HEK293 (cell line): ENCODE measurements around the gene EEF2K.

ENCODE experiments used
- CTCF ChIA-PET: fragments of 350-600 bp; formaldehyde crosslinking; extraction: SDS; loops from one replicate; lab custom pipeline; 2021; ENCODE audit warnings: antibody characterized with exemption; lab: Yijun Ruan, JAX
- POLR2A ChIA-PET: fragments of 300-600 bp; formaldehyde crosslinking; extraction: SDS; loops from one replicate; lab custom pipeline; 2020; ENCODE audit warnings: antibody characterized with exemption, inconsistent platforms; lab: Yijun Ruan, JAX
- H3K27ac ChIP-seq: fragments of 200-500 bp; sonication (Bioruptor generic); 2 replicates; pipeline ENCODE4 v1.5.1; 2014; ENCODE audit warnings: low read depth, low read length, control low read depth, inconsistent platforms; ENCODE audit errors: extremely low read depth
- H3K36me3 ChIP-seq, 2 experiments: fragments of 200-500 bp in 1 of 2; sonication (Bioruptor generic) in 1 of 2; 1 replicate in 1 of 2; 2 replicates in 1 of 2; pipeline ENCODE4 v1.5.1; 2014 to 2017; ENCODE audit warnings: inconsistent platforms in 2 of 2, low read length in 2 of 2; ENCODE audit not compliant: control insufficient read depth in 2 of 2, insufficient read depth in 1 of 2
- H3K4me1 ChIP-seq: fragments of 200-500 bp; sonication (Bioruptor generic); 2 replicates; pipeline ENCODE4 v1.5.1; 2014; ENCODE audit warnings: mild to moderate bottlenecking, low read length, inconsistent platforms; ENCODE audit not compliant: control insufficient read depth, insufficient read depth
- H3K4me3 ChIP-seq: 2 replicates; pipeline ENCODE4 v1.5.1; 2011; ENCODE audit warnings: low read depth, mild to moderate bottlenecking, control low read depth, low read length, moderate library complexity
- H3K9me3 ChIP-seq: fragments of 200-500 bp; sonication (Bioruptor generic); 2 replicates; pipeline ENCODE4 v1.5.1; 2014; ENCODE audit warnings: low read depth, low read length, inconsistent platforms; ENCODE audit not compliant: control insufficient read depth, insufficient read depth
- GLI4 ChIP-seq: fragments of 450-650 bp; formaldehyde crosslinking; IDR thresholded peaks from 2 replicates; pipeline ENCODE4 v1.5.1; 2016; ENCODE audit warnings: missing biosample characterization, missing genetic modification characterization
- HOXA7 ChIP-seq: sonication (generic); formaldehyde crosslinking; IDR thresholded peaks from 2 replicates; pipeline ENCODE4 v1.8.1; 2022; ENCODE audit warnings: missing genetic modification reagents, borderline replicate concordance
- HOXD13 ChIP-seq: sonication (generic); formaldehyde crosslinking; IDR thresholded peaks from 2 replicates; pipeline ENCODE4 v1.8.0; 2022; ENCODE audit warnings: missing genetic modification reagents, borderline replicate concordance
- IKZF3 ChIP-seq: fragments of 450-650 bp; IDR thresholded peaks from 2 replicates; pipeline ENCODE4 v1.5.0; 2018; ENCODE audit warnings: missing biosample characterization, mild to moderate bottlenecking, missing genetic modification characterization, moderate library complexity
- KLF8 ChIP-seq: fragments of 450-650 bp; formaldehyde crosslinking; IDR thresholded peaks from 2 replicates; pipeline ENCODE4 v1.5.1; 2016; ENCODE audit warnings: missing biosample characterization, missing genetic modification characterization
- KLF9 ChIP-seq: fragments of 450-650 bp; formaldehyde crosslinking; IDR thresholded peaks from 2 replicates; pipeline ENCODE4 v1.5.1; 2016; ENCODE audit warnings: missing biosample characterization, missing genetic modification characterization, low read depth
- YY1 ChIP-seq: fragments of 450-650 bp; formaldehyde crosslinking; IDR thresholded peaks from 2 replicates; pipeline ENCODE4 v1.5.1; 2018; ENCODE audit warnings: missing biosample characterization, missing genetic modification characterization
- ZBTB21 ChIP-seq: fragments of 450-650 bp; formaldehyde crosslinking; IDR thresholded peaks from 2 replicates; pipeline ENCODE4 v1.5.1; 2017; ENCODE audit warnings: missing biosample characterization, missing genetic modification characterization
- ZBTB48 ChIP-seq: fragments of 450-650 bp; formaldehyde crosslinking; IDR thresholded peaks from 2 replicates; pipeline ENCODE4 v1.5.1; 2016; ENCODE audit warnings: missing biosample characterization, missing genetic modification characterization
- ZEB2 ChIP-seq: fragments of 450-650 bp; formaldehyde crosslinking; IDR thresholded peaks from 2 replicates; pipeline ENCODE4 v1.5.1; 2016; ENCODE audit warnings: missing biosample characterization, missing genetic modification characterization
- ZFHX2 ChIP-seq: fragments of 450-650 bp; formaldehyde crosslinking; conservative IDR thresholded peaks from 2 replicates; pipeline ENCODE4 v1.5.1; 2016; ENCODE audit warnings: missing biosample characterization, missing genetic modification characterization
- ZNF121 ChIP-seq: fragments of 450-650 bp; formaldehyde crosslinking; IDR thresholded peaks from 2 replicates; pipeline ENCODE4 v1.5.1; 2016; ENCODE audit warnings: missing biosample characterization, missing genetic modification characterization
- ZNF133 ChIP-seq: fragments of 450-650 bp; formaldehyde crosslinking; IDR thresholded peaks from 2 replicates; pipeline ENCODE4 v1.5.1; 2016; ENCODE audit warnings: missing biosample characterization, missing genetic modification characterization
- ZNF19 ChIP-seq: fragments of 450-650 bp; formaldehyde crosslinking; IDR thresholded peaks from 2 replicates; pipeline ENCODE4; 2016; ENCODE audit warnings: missing biosample characterization, missing genetic modification characterization, low read depth
- ZNF239 ChIP-seq: fragments of 450-650 bp; formaldehyde crosslinking; IDR thresholded peaks from 2 replicates; pipeline ENCODE4 v1.5.1; 2016; ENCODE audit warnings: missing biosample characterization, missing genetic modification characterization
- ZNF335 ChIP-seq: fragments of 450-650 bp; formaldehyde crosslinking; conservative IDR thresholded peaks from 2 replicates; pipeline ENCODE4 v1.5.1; 2016; ENCODE audit warnings: missing biosample characterization, missing genetic modification characterization
- ZNF341 ChIP-seq: fragments of 450-650 bp; formaldehyde crosslinking; IDR thresholded peaks from 2 replicates; pipeline ENCODE4; 2016; ENCODE audit warnings: low read depth, missing biosample characterization, missing genetic modification characterization
- ZNF423 ChIP-seq: fragments of 450-650 bp; formaldehyde crosslinking; IDR thresholded peaks from 2 replicates; pipeline ENCODE4 v1.5.1; 2016; ENCODE audit warnings: missing biosample characterization, missing genetic modification characterization
- ZNF473 ChIP-seq: fragments of 450-650 bp; formaldehyde crosslinking; IDR thresholded peaks from 2 replicates; pipeline ENCODE4 v1.5.1; 2017; ENCODE audit warnings: missing biosample characterization, missing genetic modification characterization
- ZNF610 ChIP-seq: fragments of 450-650 bp; formaldehyde crosslinking; IDR thresholded peaks from 2 replicates; pipeline ENCODE4 v1.5.1; 2016; ENCODE audit warnings: missing biosample characterization, missing genetic modification characterization, borderline replicate concordance
- ZNF670 ChIP-seq: fragments of 450-650 bp; formaldehyde crosslinking; IDR thresholded peaks from 2 replicates; pipeline ENCODE4 v1.5.1; 2016; ENCODE audit warnings: missing biosample characterization, missing genetic modification characterization, low read depth
- ZNF701 ChIP-seq: fragments of 450-650 bp; formaldehyde crosslinking; IDR thresholded peaks from 2 replicates; pipeline ENCODE4 v1.5.1; 2016; ENCODE audit warnings: missing biosample characterization, missing genetic modification characterization
- ZXDB ChIP-seq: fragments of 450-650 bp; formaldehyde crosslinking; IDR thresholded peaks from 2 replicates; pipeline ENCODE4 v1.5.1; 2016; ENCODE audit warnings: missing biosample characterization, missing genetic modification characterization
- TF ChIP-seq, protein P1 (sequence below): fragments of 450-650 bp; formaldehyde crosslinking; IDR thresholded peaks from 2 replicates; pipeline ENCODE4 v1.5.1; 2017; ENCODE audit warnings: missing biosample characterization, mild to moderate bottlenecking, missing genetic modification characterization, moderate library complexity
- TF ChIP-seq, protein P2 (sequence below): fragments of 450-650 bp; formaldehyde crosslinking; IDR thresholded peaks from 2 replicates; pipeline ENCODE4 v1.5.1; 2016; ENCODE audit warnings: missing biosample characterization, missing genetic modification characterization
- TF ChIP-seq, protein P3 (sequence below): fragments of 450-650 bp; formaldehyde crosslinking; IDR thresholded peaks from 2 replicates; pipeline ENCODE4 v1.5.1; 2016; ENCODE audit warnings: missing biosample characterization, missing genetic modification characterization
- TF ChIP-seq, protein P4 (sequence below): fragments of 450-650 bp; formaldehyde crosslinking; IDR thresholded peaks from 2 replicates; pipeline ENCODE4 v1.5.1; 2016; ENCODE audit warnings: missing biosample characterization, missing genetic modification characterization, borderline replicate concordance

The EEF2K gene

DNA sequence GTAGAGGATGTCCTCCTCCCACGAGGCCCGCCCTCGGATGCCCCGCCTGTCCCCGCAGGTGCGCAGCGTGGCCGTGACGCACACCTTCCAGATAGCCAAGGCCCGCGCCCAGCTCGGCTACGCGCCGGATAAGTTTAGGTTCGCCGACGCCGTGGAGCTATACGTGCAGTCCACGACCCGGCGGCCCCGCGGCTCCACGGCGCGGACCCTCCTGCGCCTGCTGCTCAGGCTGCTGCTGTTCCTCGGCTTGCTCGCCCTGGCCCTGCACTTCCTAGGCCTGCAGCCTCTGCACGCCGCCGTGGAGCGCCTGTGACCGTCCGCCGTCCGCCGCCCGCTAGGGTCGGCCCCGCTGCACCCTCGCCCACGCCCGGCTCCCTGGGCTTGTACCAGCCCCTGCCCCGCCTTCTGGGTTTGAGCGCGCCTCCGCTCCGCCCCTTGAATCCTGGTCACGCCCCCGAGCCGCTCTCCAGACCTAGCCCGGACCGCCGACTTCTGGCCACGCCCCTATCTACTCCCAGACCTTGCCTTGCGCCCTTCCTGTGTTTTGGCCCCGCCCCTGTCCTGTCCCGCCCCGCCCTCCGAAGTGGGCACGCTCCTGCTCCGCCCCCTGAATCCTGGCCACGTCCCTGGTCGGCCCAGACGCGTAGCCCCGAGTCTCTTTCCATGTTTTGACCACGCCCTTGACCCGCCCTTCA is 15.8 kb upstream of the EEF2K start (continued):
- TF ChIP-seq ZNF239 (no peak), ZNF701 (no peak), ZFHX2 (tag by site-specific recombination) (peak; percentile 89), ZNF335 (tag by site-specific recombination) (peak; percentile 65), ZXDB (tag by site-specific recombination) (peak; percentile 66), YY1 (0 out of 2 replicates have a peak, but pooled peaks have one; percentile 40), ZBTB48 (tag by site-specific recombination) (peak; percentile 59), KLF9 (peak; percentile 94), ZNF19 (tag by site-specific recombination) (no peak), ZEB2 (tag by site-specific recombination) (peak; percentile 53), ZNF610 (peak; percentile 84; the same call in 1 of the 2 replicates)
- TF ChIP-seq, protein P1, sequence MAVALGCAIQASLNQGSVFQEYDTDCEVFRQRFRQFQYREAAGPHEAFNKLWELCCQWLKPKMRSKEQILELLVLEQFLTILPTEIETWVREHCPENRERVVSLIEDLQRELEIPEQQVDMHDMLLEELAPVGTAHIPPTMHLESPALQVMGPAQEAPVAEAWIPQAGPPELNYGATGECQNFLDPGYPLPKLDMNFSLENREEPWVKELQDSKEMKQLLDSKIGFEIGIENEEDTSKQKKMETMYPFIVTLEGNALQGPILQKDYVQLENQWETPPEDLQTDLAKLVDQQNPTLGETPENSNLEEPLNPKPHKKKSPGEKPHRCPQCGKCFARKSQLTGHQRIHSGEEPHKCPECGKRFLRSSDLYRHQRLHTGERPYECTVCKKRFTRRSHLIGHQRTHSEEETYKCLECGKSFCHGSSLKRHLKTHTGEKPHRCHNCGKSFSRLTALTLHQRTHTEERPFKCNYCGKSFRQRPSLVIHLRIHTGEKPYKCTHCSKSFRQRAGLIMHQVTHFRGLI (tag by site-specific recombination): no peak
- TF ChIP-seq, protein P2, sequence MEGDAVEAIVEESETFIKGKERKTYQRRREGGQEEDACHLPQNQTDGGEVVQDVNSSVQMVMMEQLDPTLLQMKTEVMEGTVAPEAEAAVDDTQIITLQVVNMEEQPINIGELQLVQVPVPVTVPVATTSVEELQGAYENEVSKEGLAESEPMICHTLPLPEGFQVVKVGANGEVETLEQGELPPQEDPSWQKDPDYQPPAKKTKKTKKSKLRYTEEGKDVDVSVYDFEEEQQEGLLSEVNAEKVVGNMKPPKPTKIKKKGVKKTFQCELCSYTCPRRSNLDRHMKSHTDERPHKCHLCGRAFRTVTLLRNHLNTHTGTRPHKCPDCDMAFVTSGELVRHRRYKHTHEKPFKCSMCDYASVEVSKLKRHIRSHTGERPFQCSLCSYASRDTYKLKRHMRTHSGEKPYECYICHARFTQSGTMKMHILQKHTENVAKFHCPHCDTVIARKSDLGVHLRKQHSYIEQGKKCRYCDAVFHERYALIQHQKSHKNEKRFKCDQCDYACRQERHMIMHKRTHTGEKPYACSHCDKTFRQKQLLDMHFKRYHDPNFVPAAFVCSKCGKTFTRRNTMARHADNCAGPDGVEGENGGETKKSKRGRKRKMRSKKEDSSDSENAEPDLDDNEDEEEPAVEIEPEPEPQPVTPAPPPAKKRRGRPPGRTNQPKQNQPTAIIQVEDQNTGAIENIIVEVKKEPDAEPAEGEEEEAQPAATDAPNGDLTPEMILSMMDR (tag by site-specific recombination): peak; percentile 47; the same call in 1 of the 2 replicates
- TF ChIP-seq, protein P3, sequence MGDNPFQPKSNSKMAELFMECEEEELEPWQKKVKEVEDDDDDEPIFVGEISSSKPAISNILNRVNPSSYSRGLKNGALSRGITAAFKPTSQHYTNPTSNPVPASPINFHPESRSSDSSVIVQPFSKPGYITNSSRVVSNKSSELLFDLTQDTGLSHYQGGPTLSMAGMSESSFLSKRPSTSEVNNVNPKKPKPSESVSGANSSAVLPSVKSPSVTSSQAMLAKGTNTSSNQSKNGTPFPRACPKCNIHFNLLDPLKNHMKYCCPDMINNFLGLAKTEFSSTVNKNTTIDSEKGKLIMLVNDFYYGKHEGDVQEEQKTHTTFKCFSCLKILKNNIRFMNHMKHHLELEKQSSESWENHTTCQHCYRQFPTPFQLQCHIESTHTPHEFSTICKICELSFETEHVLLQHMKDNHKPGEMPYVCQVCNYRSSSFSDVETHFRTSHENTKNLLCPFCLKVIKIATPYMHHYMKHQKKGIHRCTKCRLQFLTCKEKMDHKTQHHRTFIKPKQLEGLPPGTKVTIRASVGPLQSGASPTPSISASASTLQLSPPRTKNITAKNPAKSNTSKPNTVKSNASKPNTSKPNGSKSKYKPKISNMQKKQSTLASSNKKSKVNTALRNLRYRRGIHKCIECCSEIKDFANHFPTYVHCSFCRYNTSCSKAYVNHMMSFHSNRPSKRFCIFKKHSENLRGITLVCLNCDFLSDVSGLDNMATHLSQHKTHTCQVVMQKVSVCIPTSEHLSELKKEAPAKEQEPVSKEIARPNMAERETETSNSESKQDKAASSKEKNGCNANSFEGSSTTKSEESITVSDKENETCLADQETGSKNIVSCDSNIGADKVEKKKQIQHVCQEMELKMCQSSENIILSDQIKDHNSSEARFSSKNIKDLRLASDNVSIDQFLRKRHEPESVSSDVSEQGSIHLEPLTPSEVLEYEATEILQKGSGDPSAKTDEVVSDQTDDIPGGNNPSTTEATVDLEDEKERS (tag by site-specific recombination): no peak

DNA sequence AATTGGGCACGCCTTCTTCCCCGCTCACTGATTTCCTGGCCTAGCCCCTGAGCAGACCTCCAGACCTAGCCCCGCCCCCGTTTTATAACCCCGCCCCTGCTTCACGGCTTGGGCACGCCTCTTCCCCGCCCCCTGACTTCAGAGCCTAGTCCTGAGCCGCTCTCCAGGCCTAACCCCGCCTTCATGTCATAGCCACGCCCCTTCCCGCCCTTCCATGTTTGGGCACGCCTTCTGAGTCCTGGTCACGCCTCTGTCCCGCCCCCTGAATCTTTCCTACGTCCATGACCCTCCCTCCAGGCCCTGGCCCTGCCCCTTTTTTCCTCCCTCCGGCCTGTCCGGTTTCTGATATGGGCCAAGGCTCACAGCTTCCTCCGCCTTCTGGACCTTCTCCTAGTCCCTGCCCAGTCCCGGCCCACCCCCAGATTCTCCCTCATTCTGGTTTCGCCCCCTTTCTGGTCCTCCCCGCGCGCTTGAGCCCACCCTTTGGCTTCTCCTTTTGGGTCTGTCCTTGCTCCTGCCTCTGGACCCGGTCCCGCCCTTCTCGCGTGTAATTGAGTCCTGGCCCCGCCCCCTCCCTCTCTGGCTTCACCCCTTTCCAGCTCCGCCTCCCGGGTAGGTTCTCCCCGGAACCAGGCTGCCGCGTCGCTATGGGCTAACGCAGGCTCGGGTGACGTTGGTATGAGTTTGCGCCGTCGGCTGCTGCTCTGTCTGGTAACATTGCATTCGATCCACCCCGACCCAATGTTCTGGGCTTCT is 15.1 kb upstream of the EEF2K start:
- Histone ChIP-seq H3K9me3 (no peaks in the 10 kb centered on the region), H3K4me1 (peaks cover 6% of the 10 kb centered on the region), H3K4me3 (peak overlapping the region; percentile 63), H3K36me3 (no peaks in the 10 kb centered on the region), H3K27ac (peak overlapping the region; percentile 27; the same call in 1 of the 2 replicates)
- POLR2A ChIA-PET: interaction anchor here (0.6 to 1.6 kb wide), 12 partner anchors 15 to 1029 kb away, joined by 3 to 11 read pairs (median 4); partner anchors contain the start of genes EEF2K, POLR3E and UQCRC2
- CTCF ChIA-PET: interaction anchor here (0.6 to 2.7 kb wide), 7 partner anchors 17 to 1034 kb away, joined by 3 to 16 read pairs (median 4); no protein-coding TSS in a partner anchor
- peak; percentile 77; the same call in 1 of the 2 replicates for TF ChIP-seq ZNF423 (tag by site-specific recombination)
- no peak for TF ChIP-seq ZNF473 (tag by site-specific recombination)
- TF ChIP-seq, protein P4, sequence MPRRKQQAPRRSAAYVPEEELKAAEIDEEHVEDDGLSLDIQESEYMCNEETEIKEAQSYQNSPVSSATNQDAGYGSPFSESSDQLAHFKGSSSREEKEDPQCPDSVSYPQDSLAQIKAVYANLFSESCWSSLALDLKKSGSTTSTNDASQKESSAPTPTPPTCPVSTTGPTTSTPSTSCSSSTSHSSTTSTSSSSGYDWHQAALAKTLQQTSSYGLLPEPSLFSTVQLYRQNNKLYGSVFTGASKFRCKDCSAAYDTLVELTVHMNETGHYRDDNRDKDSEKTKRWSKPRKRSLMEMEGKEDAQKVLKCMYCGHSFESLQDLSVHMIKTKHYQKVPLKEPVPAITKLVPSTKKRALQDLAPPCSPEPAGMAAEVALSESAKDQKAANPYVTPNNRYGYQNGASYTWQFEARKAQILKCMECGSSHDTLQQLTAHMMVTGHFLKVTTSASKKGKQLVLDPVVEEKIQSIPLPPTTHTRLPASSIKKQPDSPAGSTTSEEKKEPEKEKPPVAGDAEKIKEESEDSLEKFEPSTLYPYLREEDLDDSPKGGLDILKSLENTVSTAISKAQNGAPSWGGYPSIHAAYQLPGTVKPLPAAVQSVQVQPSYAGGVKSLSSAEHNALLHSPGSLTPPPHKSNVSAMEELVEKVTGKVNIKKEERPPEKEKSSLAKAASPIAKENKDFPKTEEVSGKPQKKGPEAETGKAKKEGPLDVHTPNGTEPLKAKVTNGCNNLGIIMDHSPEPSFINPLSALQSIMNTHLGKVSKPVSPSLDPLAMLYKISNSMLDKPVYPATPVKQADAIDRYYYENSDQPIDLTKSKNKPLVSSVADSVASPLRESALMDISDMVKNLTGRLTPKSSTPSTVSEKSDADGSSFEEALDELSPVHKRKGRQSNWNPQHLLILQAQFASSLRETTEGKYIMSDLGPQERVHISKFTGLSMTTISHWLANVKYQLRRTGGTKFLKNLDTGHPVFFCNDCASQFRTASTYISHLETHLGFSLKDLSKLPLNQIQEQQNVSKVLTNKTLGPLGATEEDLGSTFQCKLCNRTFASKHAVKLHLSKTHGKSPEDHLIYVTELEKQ: no peak
- TF ChIP-seq IKZF3 (tag by site-specific recombination): peak; percentile 84
- TF ChIP-seq KLF8 (tag by site-specific recombination): peak; percentile 86; the same call in 1 of the 2 replicates
- TF ChIP-seq GLI4: no peak
- TF ChIP-seq ZNF121 (tag by site-specific recombination): no peak
- peak; percentile 13; the same call in 1 of the 2 replicates for TF ChIP-seq ZNF341 (tag by site-specific recombination)
- TF ChIP-seq ZBTB21 (tag by site-specific recombination): peak; percentile 79
- no peak for TF ChIP-seq HOXA7
- TF ChIP-seq HOXD13 (CRISPR knock-in tag): no peak
- TF ChIP-seq ZNF670 (tag by site-specific recombination): no peak
- TF ChIP-seq ZNF133 (tag by site-specific recombination): no peak
